Thyroid gland (tissue), 4 donors: ENCODE data around the gene ERLIN1. TPM values are rescaled to one million over a fixed set of nuclear protein-coding genes. Genes with fewer than 3 reads are reported as not detected.

ENCODE experiments used
- DNase-seq, 2 donors: peaks; one replicate each; pipeline ENCODE4 v3.0.0-alpha.2; 2019
- H3K27ac ChIP-seq, 3 donors: fragments of 200-600 bp; sonication (generic); 1 replicate in 2 of 3; 2 replicates in 1 of 3; pipeline ENCODE4 v1.5.1; 2016 to 2019; ENCODE audit warnings: mild to moderate bottlenecking in 1 of 3, moderate library complexity in 1 of 3
- H3K27me3 ChIP-seq: fragments of 200-600 bp; sonication (generic); one replicate; pipeline ENCODE4 v1.5.1; 2019
- H3K36me3 ChIP-seq, 2 donors: fragments of 200-600 bp; sonication (generic); one replicate each; pipeline ENCODE4 v1.5.1; 2016 to 2019
- H3K4me1 ChIP-seq, 2 donors: fragments of 200-600 bp; sonication (generic); one replicate each; pipeline ENCODE4 v1.5.1; 2017 to 2019
- H3K4me3 ChIP-seq, 3 donors: fragments of 200-600 bp; sonication (generic); replicated peaks in 1 of 3; 1 replicate in 2 of 3; 2 replicates in 1 of 3; pipeline ENCODE4 v1.5.1; 2016; ENCODE audit warnings: mild to moderate bottlenecking in 1 of 3
- H3K9me3 ChIP-seq: fragments of 200-600 bp; sonication (generic); one replicate; pipeline ENCODE4 v1.5.1; 2017
- POLR2A ChIP-seq, 2 donors: fragments of 450-650 bp; IDR thresholded peaks; one replicate each; pipeline ENCODE4 v1.6.1; 2017; ENCODE audit warnings: antibody characterized with exemption in 2 of 2, mild to moderate bottlenecking in 2 of 2, moderate library complexity in 1 of 2
- WGBS, 2 donors: methylation state at CpG; one replicate each; pipeline ENCODE4 v1.1.5; 2017; 5-methylcytosine and 5-hydroxymethylcytosine counted together
- intact Hi-C: fragments of 100-400 bp; cut with DNase I; formaldehyde crosslinking; loops from one replicate; pipeline ENCODE4 v1.15.1; 2023
- total RNA-seq, 4 donors: library from RNA; depleted of rRNA; stranded (reverse); fragments of >200 nt; gene quantifications; one replicate each; pipeline ENCODE4 v1.2.3, GENCODE V29; 2016
- TF ChIP-seq, protein P1 (sequence below), 6 experiments: fragments of 200-600 bp in 3 of 6; fragments of 450-650 bp in 3 of 6; sonication (generic) in 3 of 6; IDR thresholded peaks; one replicate each; pipeline ENCODE4 v1.5.1; 2016 to 2019; ENCODE audit warnings: antibody characterized with exemption in 6 of 6, mild to moderate bottlenecking in 2 of 6, inconsistent platforms in 1 of 6, moderate library complexity in 1 of 6

Gene ERLIN1
- total RNA-seq, 4 donors from 2014 or later, result 17.9 to 23.5 (median 19.7) TPM

DNA sequence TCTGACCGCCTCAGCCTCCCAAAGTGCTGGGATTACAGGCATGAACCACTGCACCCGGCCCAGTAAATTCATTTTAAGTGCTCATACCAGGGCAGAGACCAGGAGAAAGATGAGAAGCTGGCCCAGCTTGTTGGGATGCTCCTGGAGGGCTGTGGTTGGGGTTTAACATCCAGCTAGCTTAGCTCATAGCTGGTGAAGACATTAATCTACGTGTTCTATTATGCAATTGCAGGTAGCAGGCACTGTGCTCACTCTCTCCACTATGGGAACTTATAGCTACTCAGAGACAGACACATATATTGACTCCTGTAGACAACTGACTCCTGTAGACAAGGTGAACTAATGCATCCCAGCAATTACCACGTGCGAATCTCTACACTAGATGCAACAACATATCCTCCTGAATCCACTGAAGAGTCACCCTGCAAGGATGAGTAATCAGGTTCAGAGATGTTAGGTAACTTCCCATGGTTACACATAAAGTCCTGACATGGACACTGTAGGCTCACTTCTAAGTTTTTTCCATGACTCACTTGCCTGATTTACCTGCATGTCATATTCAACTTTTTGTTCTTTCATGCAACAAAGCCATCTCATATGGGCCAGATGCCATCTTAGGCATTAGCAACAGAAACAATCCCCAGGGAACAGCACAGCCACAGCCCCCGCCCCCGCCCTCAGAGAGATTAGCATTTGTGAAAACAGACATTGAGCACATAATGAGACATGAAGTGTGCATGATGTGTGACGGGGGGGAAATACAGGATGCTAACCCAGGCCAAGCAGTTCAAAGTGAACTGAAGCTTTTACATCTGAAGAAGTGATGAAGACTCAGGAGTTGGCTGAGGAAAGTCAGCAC is 37.2 kb downstream of the ERLIN1 start:
- TF ChIP-seq, protein P1, sequence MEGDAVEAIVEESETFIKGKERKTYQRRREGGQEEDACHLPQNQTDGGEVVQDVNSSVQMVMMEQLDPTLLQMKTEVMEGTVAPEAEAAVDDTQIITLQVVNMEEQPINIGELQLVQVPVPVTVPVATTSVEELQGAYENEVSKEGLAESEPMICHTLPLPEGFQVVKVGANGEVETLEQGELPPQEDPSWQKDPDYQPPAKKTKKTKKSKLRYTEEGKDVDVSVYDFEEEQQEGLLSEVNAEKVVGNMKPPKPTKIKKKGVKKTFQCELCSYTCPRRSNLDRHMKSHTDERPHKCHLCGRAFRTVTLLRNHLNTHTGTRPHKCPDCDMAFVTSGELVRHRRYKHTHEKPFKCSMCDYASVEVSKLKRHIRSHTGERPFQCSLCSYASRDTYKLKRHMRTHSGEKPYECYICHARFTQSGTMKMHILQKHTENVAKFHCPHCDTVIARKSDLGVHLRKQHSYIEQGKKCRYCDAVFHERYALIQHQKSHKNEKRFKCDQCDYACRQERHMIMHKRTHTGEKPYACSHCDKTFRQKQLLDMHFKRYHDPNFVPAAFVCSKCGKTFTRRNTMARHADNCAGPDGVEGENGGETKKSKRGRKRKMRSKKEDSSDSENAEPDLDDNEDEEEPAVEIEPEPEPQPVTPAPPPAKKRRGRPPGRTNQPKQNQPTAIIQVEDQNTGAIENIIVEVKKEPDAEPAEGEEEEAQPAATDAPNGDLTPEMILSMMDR (IDR thresholded peaks at IDR 0.05), result no peak
- TF ChIP-seq POLR2A (IDR thresholded peaks at IDR 0.05), result no peak
- intact Hi-C loops, result no loop called here
- no peak for DNase-seq
- Histone ChIP-seq H3K4me1 (no peaks in the 10 kb centered on the region), H3K9me3 (no peaks in the 10 kb centered on the region), H3K27ac (no peak overlapping the region), H3K4me3 (no peak overlapping the region), H3K36me3 (peaks cover 27 to 32% of the 10 kb centered on the region in 2 donors), H3K27me3 (no peaks in the 10 kb centered on the region)
- WGBS, 2 donors, result 86 to 92% methylated on average over 8 of the region's 8 CpGs

DNA sequence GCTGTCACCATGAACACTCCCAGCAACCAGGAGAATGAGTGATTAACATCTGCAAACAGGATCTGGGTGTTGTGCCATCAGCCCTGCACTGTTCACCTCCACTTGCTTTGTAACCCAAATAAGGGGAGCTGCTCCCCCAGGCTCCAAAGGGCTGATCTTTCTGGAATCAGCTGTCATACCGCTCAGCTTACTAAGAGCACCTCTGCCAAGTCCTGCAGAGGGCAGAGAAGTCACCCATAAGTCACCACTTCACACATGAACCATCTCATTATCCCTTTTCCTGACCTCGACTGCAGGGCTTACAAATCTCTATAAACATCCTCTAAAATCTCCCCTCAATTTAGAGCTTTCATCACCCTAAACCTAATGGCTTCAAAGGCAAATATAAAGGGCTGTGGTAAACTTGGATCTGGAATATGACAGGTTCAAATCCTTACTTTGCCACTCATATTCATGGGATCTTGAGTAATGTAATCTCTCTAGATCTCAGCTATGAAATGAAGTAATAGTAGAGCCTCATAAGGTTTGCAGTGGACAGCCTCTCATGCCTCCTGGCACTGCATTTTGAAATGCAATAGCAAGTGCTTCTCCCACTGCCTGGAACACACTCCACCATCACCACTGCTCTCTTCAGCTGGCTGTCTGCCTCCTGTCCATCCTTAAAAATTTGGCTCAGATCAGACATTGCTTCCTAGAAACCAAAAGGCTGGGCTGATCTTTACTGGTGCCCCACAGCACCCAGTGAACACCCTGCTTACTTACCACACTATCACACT is 38.8 kb downstream of the ERLIN1 start:
- intact Hi-C loops, result no loop called here
- Histone ChIP-seq H3K9me3 (no peaks in the 10 kb centered on the region), H3K27ac (no peak overlapping the region), H3K4me3 (no peak overlapping the region), H3K4me1 (no peaks in the 10 kb centered on the region), H3K27me3 (no peaks in the 10 kb centered on the region), H3K36me3 (peaks cover 12 to 17% of the 10 kb centered on the region in 2 donors)
- no peak for TF ChIP-seq POLR2A (IDR thresholded peaks at IDR 0.05)
- TF ChIP-seq, protein P1 (IDR thresholded peaks at IDR 0.05), result no peak
- no peak for DNase-seq
- 31 to 61% methylated on average over 2 of the region's 2 CpGs for WGBS, 2 donors

DNA sequence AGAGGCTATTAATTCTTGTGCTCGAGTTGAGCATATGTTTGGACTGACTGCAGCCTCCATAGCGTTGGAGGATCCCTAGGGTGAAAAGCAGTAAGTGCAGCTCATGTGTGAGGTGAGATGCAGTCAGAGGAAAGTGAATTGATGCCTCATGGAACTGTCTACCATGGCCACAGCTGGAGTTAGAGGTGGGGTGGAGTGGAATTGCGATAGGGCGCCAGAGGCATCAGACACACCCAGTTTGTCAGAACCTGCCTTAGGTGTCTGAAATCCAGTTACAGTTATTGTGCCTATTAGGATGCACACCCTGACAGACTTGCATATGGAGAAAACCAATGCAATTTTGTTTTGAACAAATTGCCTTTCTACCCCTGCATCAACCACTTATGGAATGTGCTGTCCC is 39.4 kb downstream of the ERLIN1 start:
- Histone ChIP-seq H3K36me3 (peaks cover 5 to 11% of the 10 kb centered on the region in 2 donors), H3K27me3 (no peaks in the 10 kb centered on the region), H3K27ac (no peak overlapping the region), H3K4me3 (no peak overlapping the region), H3K9me3 (no peaks in the 10 kb centered on the region), H3K4me1 (no peaks in the 10 kb centered on the region)
- no peak for DNase-seq
- TF ChIP-seq POLR2A (IDR thresholded peaks at IDR 0.05), result no peak
- TF ChIP-seq, protein P1 (IDR thresholded peaks at IDR 0.05), result no peak
- WGBS, 2 donors, result 78 to 85% methylated on average over 4 of the region's 4 CpGs
- intact Hi-C loops, result no loop called here

DNA sequence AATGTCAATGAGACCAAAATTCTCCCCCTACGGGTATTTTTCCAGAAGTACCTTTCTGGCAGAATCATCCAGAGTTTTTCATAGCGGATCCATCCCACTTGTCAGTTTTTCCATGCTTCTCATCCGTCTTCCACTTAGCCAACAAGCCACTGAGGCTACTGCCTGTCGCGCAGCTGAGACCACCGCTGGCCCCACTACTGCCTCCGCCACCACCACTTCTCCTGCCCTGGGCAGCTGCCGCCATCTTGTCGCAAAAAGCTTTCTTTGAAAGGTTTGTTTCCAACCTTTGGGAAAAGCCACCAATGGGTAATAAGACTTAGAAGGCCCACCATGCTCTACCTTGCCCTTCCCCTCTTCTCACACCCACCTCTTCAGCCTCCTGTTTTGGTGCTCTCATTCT is 42.1 kb downstream of the ERLIN1 start:
- 95% methylated on average over 9 of the region's 9 CpGs for WGBS, 2 donors
- intact Hi-C loops, result no loop called here

More for the DNA sequence above, 42.1 kb downstream of the ERLIN1 start:
- H3K4me1 ChIP-seq, result no peaks in the 10 kb centered on the region
- H3K27ac ChIP-seq, result no peak overlapping the region
- no peak overlapping the region for H3K4me3 ChIP-seq
- TF ChIP-seq, protein P1 (IDR thresholded peaks at IDR 0.05), result no peak
- H3K9me3 ChIP-seq, result no peaks in the 10 kb centered on the region
- H3K36me3 ChIP-seq, result no peaks in the 10 kb centered on the region
- no peak for DNase-seq
- H3K27me3 ChIP-seq, result no peaks in the 10 kb centered on the region
